Osteocyte (in vitro differentiated cells): ENCODE data around the gene DNAJC5. TPM values are rescaled to one million over a fixed set of nuclear protein-coding genes. Genes with fewer than 3 reads are reported as not detected.

Experiments
- DNase-seq: peaks from one replicate; pipeline ENCODE4 v3.0.0; 2021; ENCODE audit warnings: mixed read lengths; ENCODE audit not compliant: unreplicated experiment; ENCODE audit errors: extremely low spot score
- H3K27ac Mint-ChIP-seq: one replicate; pipeline ENCODE4 v1.8.0; 2021; ENCODE audit warnings: mild to moderate bottlenecking, mixed read lengths; ENCODE audit not compliant: unreplicated experiment
- H3K27me3 Mint-ChIP-seq: one replicate; pipeline ENCODE4 v1.8.0; 2021; ENCODE audit warnings: mixed read lengths; ENCODE audit not compliant: unreplicated experiment
- H3K36me3 Mint-ChIP-seq: one replicate; pipeline ENCODE4 v1.8.0; 2021; ENCODE audit warnings: mixed read lengths; ENCODE audit not compliant: unreplicated experiment
- H3K4me1 Mint-ChIP-seq: one replicate; pipeline ENCODE4 v1.8.0; 2021; ENCODE audit warnings: mixed read lengths; ENCODE audit not compliant: unreplicated experiment
- H3K4me3 Mint-ChIP-seq: one replicate; pipeline ENCODE4 v1.8.0; 2021; ENCODE audit warnings: mild to moderate bottlenecking, moderate library complexity, mixed read lengths; ENCODE audit not compliant: unreplicated experiment
- H3K9me3 Mint-ChIP-seq: one replicate; pipeline ENCODE4 v1.8.0; 2021; ENCODE audit warnings: mixed read lengths; ENCODE audit not compliant: unreplicated experiment
- CTCF ChIP-seq: fragments of 200-600 bp; sonication (generic); IDR thresholded peaks from 2 replicates; pipeline ENCODE4 v1.5.0; 2021; ENCODE audit warnings: antibody characterized with exemption, mild to moderate bottlenecking, moderate library complexity
- total RNA-seq: library from RNA; stranded (reverse); gene quantifications from 2 replicates; pipeline ENCODE4 v1.2.1, GENCODE V29; 2021

The DNAJC5 gene
- total RNA-seq, 1 donor from 2014 or later = 41.2 TPM

- H3K27ac Mint-ChIP-seq = no peak overlapping the region
- TF ChIP-seq CTCF = no peak
- no peaks in the 10 kb centered on the region for H3K27me3 Mint-ChIP-seq
- peaks cover 6% of the 10 kb centered on the region for H3K4me1 Mint-ChIP-seq
- DNase-seq = no peak
- no peak overlapping the region for H3K4me3 Mint-ChIP-seq
- no peaks in the 10 kb centered on the region for H3K9me3 Mint-ChIP-seq
- peaks cover 15% of the 10 kb centered on the region for H3K36me3 Mint-ChIP-seq
Observed at GRCh38 chr20:63917811-63918210, 22.9 kb downstream of the DNAJC5 start.

GRCh38 chr20:63919130-63919529 is 24.2 kb downstream of the DNAJC5 start:
- DNase-seq = no peak
- Mint-ChIP-seq H3K4me1 (no peaks in the 10 kb centered on the region), H3K27ac (no peak overlapping the region), H3K36me3 (peaks cover 18% of the 10 kb centered on the region), H3K27me3 (no peaks in the 10 kb centered on the region), H3K4me3 (no peak overlapping the region), H3K9me3 (no peaks in the 10 kb centered on the region)
- no peak for TF ChIP-seq CTCF

GRCh38 chr20:63920226-63920625 is 25.3 kb downstream of the DNAJC5 start:
- no peak for DNase-seq
- Mint-ChIP-seq H3K9me3 (no peaks in the 10 kb centered on the region), H3K27ac (no peak overlapping the region), H3K4me1 (peaks cover 2% of the 10 kb centered on the region), H3K27me3 (no peaks in the 10 kb centered on the region), H3K4me3 (no peak overlapping the region), H3K36me3 (peaks cover 18% of the 10 kb centered on the region)
- TF ChIP-seq CTCF = no peak

- no peak for TF ChIP-seq CTCF
- no peaks in the 10 kb centered on the region for H3K27me3 Mint-ChIP-seq
- no peak overlapping the region for H3K27ac Mint-ChIP-seq
- DNase-seq = no peak
- no peak overlapping the region for H3K4me3 Mint-ChIP-seq
- peaks cover 19% of the 10 kb centered on the region for H3K36me3 Mint-ChIP-seq
- peaks cover 2% of the 10 kb centered on the region for H3K4me1 Mint-ChIP-seq
- H3K9me3 Mint-ChIP-seq = no peaks in the 10 kb centered on the region
Observed at GRCh38 chr20:63923651-63924050, 28.7 kb downstream of the DNAJC5 start.

DNA sequence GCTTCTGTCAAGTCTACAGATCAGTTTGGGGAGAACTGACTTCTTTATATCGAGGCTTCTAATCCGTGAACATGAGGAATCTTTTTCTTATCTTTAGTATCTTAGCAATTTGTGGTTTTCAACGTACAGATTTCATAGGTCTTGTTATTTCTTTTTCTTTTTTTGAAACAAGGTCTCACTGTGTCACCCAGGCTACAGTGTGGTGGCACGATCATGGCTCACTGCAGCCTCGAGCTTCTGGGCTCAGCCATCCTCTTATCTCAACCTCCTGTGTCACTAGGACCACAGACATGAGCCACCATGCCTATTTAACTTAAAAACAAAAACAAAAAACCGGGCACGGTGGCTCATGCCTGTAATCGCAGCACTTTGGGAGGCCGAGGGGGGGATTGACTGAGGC is 29.3 kb downstream of the DNAJC5 start:
- Mint-ChIP-seq H3K4me3 (no peak overlapping the region), H3K27me3 (no peaks in the 10 kb centered on the region), H3K36me3 (peaks cover 21% of the 10 kb centered on the region), H3K27ac (no peak overlapping the region), H3K4me1 (peaks cover 2% of the 10 kb centered on the region), H3K9me3 (no peaks in the 10 kb centered on the region)
- no peak for DNase-seq
- TF ChIP-seq CTCF = no peak
